Glutamatergic neuron (in vitro differentiated cells): Measurements from ENCODE around the gene CDH1. TPM values are rescaled to one million over a fixed set of nuclear protein-coding genes. Genes with fewer than 3 reads are reported as not detected.
"Not testable (repeated sequence)": the region's sequence is repeated elsewhere in the genome, so short reads cannot be mapped to it uniquely, and the experiment has no call there.

ENCODE experiments used
- DNase-seq: peaks from one replicate; pipeline ENCODE4 v3.0.0; 2022
- H3K27ac Mint-ChIP-seq: one replicate; pipeline ENCODE4 v1.8.0; 2020; ENCODE audit warnings: mild to moderate bottlenecking, mixed read lengths, inconsistent platforms; ENCODE audit not compliant: unreplicated experiment
- H3K27me3 Mint-ChIP-seq: one replicate; pipeline ENCODE4 v1.8.0; 2020; ENCODE audit warnings: mild to moderate bottlenecking, moderate library complexity, mixed read lengths, inconsistent platforms; ENCODE audit not compliant: unreplicated experiment
- H3K36me3 Mint-ChIP-seq: one replicate; pipeline ENCODE4 v1.8.0; 2020; ENCODE audit warnings: mild to moderate bottlenecking, mixed read lengths, inconsistent platforms; ENCODE audit not compliant: unreplicated experiment
- H3K4me1 Mint-ChIP-seq: one replicate; pipeline ENCODE4 v1.8.0; 2020; ENCODE audit warnings: mild to moderate bottlenecking, low read depth, mixed read lengths, inconsistent platforms; ENCODE audit not compliant: unreplicated experiment
- H3K4me3 Mint-ChIP-seq: one replicate; pipeline ENCODE4 v1.8.0; 2020; ENCODE audit warnings: mild to moderate bottlenecking, mixed read lengths, inconsistent platforms; ENCODE audit not compliant: unreplicated experiment
- H3K9me3 Mint-ChIP-seq: one replicate; pipeline ENCODE4 v1.8.0; 2020; ENCODE audit warnings: mild to moderate bottlenecking, moderate library complexity, mixed read lengths, inconsistent platforms; ENCODE audit not compliant: unreplicated experiment
- CTCF ChIP-seq: fragments of 200-600 bp; sonication (generic); IDR thresholded peaks from one replicate; pipeline ENCODE4 v1.5.0; 2021; ENCODE audit not compliant: partially characterized antibody, unreplicated experiment
- total RNA-seq: library from RNA; stranded (reverse); fragmentation: NEBNext Ultra II Directional; extraction: Animal tissue kit (Norgen Biotek cat#: 25700); gene quantifications from one replicate; pipeline ENCODE4 v1.2.1, GENCODE V29; 2021; ENCODE audit not compliant: unreplicated experiment

CDH1 gene
- total RNA-seq, 1 donor from 2014 or later: 1.9 TPM

GRCh38 chr16:68786685-68787418 lies 49.8 kb downstream of the CDH1 start:
- Mint-ChIP-seq H3K4me1 (no peaks in the 10 kb centered on the region), H3K27ac (no peak overlapping the region), H3K36me3 (no peaks in the 10 kb centered on the region), H3K27me3 (no peaks in the 10 kb centered on the region), H3K9me3 (peaks cover 4% of the 10 kb centered on the region), H3K4me3 (no peak overlapping the region)
- no peak for TF ChIP-seq CTCF
- DNase-seq: no peak

DNA sequence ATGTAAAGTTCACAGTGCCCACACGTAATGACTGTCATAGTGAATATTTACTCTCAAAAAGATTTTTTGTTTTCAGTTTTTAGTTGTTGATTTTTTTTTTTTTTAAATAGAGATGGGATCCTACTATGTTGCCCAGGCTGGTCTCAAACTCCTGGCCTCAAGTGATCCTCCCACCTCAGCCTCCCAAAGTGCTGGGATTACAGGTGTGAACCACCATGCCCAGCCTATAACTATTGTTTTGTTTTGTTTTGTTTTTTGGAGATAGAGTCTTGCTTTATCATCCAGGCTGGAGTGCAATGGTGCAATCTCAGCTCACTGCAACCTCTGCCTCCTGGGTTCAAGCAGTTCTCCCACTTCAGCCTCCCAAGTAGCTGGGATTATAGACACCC lies 50.3 kb downstream of the CDH1 start:
- not testable (repeated sequence) for H3K9me3 Mint-ChIP-seq, DNase-seq, H3K36me3 Mint-ChIP-seq, H3K27me3 Mint-ChIP-seq, H3K4me3 Mint-ChIP-seq, H3K4me1 Mint-ChIP-seq, H3K27ac Mint-ChIP-seq

GRCh38 chr16:68790130-68790761 lies 53.2 kb downstream of the CDH1 start:
- Mint-ChIP-seq H3K27me3 (peaks cover under 1% of the 10 kb centered on the region), H3K4me3 (no peak overlapping the region), H3K4me1 (no peaks in the 10 kb centered on the region), H3K27ac (no peak overlapping the region), H3K36me3 (no peaks in the 10 kb centered on the region), H3K9me3 (peaks cover 4% of the 10 kb centered on the region)
- TF ChIP-seq CTCF: no peak
- DNase-seq: no peak

GRCh38 chr16:68790944-68791343 lies 53.9 kb downstream of the CDH1 start:
- no peak for DNase-seq
- no peaks in the 10 kb centered on the region for H3K4me1 Mint-ChIP-seq
- H3K27me3 Mint-ChIP-seq: peaks cover 2% of the 10 kb centered on the region
- H3K36me3 Mint-ChIP-seq: no peaks in the 10 kb centered on the region
- H3K4me3 Mint-ChIP-seq: no peak overlapping the region
- H3K27ac Mint-ChIP-seq: no peak overlapping the region
- no peak for TF ChIP-seq CTCF
- H3K9me3 Mint-ChIP-seq: peaks cover 4% of the 10 kb centered on the region

- Mint-ChIP-seq H3K27me3 (peaks cover 2% of the 10 kb centered on the region), H3K9me3 (peaks cover 4% of the 10 kb centered on the region), H3K27ac (no peak overlapping the region), H3K36me3 (no peaks in the 10 kb centered on the region), H3K4me1 (no peaks in the 10 kb centered on the region), H3K4me3 (no peak overlapping the region)
- no peak for DNase-seq
- TF ChIP-seq CTCF: no peak
These were observed 55.6 kb downstream of the CDH1 start for GRCh38 chr16:68792465-68793324.
